Measurements from ENCODE around the gene INHBC.
"Not testable (repeated sequence)": the region's sequence is repeated elsewhere in the genome, so short reads cannot be mapped to it uniquely, and the experiment has no call there.

INHBC gene, protein sequence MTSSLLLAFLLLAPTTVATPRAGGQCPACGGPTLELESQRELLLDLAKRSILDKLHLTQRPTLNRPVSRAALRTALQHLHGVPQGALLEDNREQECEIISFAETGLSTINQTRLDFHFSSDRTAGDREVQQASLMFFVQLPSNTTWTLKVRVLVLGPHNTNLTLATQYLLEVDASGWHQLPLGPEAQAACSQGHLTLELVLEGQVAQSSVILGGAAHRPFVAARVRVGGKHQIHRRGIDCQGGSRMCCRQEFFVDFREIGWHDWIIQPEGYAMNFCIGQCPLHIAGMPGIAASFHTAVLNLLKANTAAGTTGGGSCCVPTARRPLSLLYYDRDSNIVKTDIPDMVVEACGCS

DNA sequence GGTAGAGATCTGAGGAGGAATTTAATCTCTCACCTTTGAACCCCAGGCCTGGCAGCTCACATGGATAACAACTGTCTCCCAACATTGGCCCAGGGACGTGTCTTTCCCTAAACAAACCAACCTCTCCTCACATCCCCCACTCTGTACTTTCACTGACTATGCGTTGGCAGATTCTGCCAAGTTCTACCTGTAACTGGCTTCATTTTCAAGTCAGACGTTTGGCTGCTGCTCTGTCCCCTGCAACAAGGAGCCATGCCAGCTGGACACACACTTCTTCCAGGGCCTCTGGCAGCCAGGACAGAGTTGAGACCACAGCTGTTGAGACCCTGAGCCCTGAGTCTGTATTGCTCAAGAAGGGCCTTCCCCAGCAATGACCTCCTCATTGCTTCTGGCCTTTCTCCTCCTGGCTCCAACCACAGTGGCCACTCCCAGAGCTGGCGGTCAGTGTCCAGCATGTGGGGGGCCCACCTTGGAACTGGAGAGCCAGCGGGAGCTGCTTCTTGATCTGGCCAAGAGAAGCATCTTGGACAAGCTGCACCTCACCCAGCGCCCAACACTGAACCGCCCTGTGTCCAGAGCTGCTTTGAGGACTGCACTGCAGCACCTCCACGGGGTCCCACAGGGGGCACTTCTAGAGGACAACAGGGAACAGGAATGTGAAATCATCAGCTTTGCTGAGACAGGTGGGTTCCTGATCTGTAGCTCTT lies at the start of gene INHBC:
TSS of gene INHBC (plus strand) at position 268 of the 707 bp plus-strand sequence. CDS start at position 371, 103 bp downstream.
- DNase-seq (ENCODE audit: low spot score), result no peak

DNA sequence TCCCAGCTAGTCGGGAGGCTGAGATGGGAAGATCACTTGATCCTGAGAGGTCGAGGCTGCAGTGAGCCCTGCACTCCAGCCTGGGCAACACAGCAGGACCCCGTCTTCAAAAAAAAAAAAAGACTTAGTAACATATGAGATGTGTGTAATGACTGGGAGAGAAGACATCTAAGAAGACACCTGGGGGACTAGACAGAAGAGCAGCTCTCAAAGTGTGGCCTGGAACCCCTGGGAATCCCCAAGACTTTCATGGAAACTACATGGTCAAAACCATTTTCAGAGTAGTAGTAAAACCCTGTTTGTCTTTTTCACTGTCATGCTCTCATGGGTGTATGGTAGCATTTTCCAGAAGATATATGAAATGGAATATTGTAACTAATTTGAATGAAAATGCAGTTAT lies 49.0 kb upstream of the INHBC start:
- DNase-seq (ENCODE audit: low spot score), result no peak

DNA sequence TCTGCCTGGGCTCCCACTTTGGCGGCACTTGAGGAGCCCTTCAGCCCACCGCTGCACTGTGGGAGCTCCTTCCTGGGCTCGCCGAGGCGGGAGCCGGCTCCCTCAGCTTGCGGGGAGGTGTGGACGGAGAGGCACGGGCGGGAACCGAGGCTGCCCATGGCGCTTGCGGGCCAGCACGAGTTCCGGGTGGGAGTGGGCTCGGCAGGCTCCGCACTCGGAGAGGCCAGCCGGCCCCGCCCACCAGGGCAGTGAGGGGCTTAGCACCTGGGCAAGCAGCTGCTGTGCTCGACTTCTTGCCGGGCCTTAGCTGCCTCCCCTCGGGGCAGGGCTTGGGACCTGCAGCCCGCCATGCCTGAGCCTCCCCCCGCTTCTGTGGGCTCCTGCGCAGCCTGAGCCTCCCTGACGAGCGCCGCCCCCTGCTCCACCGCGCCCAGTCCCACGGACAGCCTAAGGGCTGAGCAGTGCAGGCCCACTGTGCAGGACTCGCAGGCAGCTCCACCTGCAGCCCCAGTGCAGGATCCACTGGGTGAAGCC lies 48.3 kb upstream of the INHBC start:
- DNase-seq (ENCODE audit: low spot score), result no peak

DNA sequence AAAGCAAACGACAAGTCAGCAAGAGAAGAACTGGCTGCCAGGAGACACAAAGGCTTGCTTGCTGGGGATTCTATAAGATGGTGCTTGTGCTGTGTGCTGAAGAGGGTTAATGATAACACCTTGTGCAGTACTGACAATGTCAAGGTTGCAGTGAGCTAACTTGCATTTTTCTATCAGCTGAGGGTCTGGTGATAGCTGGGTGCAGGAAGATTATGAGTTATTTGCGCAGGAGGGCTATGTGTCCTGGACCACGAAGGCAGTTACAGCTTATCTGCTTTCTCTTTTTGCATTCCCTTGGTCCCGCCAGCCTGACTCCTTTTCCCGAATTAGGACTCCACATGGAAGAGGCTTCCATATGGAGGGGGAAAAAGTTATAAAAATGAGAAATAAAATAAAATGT lies 46.2 kb upstream of the INHBC start:
- DNase-seq (ENCODE audit: low spot score), result no peak

DNA sequence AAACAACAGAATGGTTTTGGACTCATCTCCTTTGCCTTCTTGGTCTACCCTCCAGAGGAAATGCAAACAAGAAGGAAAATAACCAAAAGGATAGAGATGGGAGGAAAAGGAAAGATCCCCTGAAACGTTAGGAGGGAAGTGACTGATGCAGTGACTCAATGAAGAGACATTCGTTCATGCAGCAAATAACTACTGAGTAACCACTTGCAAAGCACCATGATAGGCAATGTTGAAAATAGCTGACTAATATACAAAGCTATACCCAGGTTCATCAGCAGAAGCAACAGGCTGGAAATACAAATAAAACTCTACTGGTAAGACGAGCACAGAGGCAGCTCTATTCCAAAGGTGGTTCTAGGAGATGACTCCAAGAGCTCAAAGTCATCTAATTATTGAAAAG lies 45.6 kb upstream of the INHBC start:
- DNase-seq (ENCODE audit: low spot score), result peak; percentile 80

DNA sequence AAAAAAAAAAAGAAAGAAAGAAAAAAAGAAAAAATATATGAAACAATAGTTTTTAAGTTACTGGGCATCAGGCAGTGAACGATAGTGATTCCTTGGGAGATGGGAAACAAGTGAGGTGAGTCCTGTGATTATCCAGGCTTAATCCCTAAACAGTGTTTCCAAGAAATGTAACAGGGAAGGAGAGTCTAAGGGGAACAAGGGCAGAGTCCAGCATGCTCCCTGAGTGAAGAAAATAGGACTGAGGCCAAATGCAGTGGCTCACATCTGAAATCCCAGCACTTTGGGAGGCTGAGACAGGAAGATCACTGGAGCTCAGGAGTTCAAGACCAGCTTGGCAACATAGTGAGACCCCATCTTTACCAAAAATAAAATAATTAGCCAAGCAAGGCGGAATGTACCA lies 44.4 kb upstream of the INHBC start:
- DNase-seq (ENCODE audit: low spot score), result no peak

DNA sequence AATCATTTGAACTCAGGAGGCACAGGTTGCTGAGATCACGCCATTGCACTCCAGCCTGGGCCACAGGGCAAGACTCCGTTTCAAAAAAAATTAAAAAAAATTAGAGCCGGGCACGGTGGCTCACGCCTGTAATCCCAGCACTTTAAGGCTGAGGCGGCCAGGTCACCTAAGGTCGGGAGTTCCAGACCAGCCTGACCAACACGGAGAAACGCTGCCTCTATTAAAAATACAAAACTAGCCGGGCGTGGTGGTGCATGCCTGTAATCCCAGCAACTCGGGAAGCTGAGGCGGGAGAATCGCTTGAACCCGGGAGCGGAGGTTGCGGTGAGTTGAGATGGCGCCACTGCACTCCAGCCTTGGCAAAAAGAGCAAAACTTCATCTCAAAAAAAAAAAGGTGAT lies 39.5 kb upstream of the INHBC start:
- no peak for DNase-seq (ENCODE audit: low spot score)

DNA sequence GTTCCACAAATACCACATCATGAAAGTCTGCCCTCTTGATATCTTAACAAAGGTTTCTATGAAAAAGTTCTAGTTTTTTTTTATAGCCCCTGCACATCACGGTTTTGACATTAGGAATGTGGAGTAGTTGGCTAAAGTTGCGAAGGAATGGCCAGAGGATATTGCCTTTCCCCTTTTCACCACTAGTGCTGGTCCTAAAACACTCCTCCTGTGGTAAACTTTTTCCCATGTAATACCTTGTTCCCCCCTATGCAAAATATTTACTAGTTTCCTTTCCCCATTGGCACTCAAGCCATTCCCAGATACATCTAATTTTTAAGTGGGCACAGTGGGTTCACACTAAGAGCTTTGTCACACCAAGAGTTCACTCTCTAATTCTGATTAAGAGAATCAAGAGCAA lies 37.1 kb upstream of the INHBC start:
- no peak for DNase-seq (ENCODE audit: low spot score)

DNA sequence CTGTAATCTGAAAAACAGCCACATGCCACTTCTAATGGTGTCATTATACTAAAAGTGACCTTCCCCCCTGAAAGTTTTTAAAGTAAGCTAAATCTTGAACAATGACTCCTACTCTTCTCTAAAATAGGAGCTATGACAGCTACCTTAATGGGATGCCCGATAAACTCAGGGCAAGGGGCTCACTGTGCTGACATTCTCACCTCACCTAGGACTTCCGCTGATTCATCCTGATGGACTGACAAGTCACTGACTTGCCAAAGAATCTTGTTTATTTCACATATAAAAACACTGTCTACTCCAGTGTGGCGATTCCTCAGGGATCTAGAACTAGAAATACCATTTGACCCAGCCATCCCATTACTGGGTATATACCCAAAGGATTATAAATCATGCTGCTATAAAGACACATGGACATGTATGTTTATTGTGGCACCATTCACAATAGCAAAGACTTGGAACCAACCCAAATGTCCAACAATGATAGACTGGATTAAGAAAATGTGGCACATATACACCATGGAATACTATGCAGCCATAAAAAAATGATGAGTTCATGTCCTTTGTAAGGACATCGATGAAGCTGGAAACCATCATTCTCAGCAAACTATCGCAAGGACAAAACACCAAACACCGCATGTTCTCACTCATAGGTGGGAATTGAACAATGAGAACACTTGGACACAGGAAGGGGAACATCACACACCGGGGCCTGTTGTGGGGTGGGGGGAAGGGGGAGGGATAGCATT lies 34.7 kb upstream of the INHBC start:
- DNase-seq (ENCODE audit: low spot score), result not testable (repeated sequence)

DNA sequence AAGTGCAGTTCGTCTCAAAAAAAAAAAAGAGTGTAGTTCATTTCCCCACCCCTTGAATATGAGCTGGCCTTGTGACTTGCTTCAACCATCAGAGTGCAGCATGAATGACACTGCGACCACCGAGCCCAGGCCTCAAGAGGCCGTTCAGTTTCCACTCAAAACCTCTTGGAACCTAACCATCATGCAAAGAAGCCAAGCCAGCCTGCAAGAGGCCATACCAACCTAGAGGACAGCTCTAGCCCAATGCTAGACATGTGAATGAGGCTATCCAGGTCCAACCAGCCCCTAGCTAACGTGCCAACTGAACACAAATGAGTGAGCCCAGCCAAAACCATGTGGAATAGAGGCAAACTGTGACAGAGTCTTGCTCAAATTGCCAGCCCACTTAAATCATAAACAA lies 33.4 kb upstream of the INHBC start:
- no peak for DNase-seq (ENCODE audit: low spot score)

DNA sequence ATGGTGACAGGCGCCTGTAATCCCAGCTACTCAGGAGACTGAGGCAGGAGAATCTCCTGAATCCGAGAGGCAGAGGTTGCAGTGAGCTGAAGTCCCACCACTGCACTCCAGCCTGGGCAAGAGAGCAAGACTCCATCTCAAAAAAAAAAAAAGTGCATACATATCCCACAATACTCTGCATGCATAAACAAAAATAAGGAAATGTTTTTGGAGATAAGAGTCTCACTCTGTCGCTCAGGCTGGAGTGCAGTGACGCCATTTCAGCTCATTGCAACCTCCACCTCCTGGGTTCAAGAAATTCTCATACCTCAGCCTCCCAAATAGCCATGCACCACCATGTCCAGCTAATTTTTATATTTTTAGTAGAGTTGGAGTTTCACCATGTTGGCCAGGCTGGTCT lies 32.4 kb upstream of the INHBC start:
- not testable (repeated sequence) for DNase-seq (ENCODE audit: low spot score)

DNA sequence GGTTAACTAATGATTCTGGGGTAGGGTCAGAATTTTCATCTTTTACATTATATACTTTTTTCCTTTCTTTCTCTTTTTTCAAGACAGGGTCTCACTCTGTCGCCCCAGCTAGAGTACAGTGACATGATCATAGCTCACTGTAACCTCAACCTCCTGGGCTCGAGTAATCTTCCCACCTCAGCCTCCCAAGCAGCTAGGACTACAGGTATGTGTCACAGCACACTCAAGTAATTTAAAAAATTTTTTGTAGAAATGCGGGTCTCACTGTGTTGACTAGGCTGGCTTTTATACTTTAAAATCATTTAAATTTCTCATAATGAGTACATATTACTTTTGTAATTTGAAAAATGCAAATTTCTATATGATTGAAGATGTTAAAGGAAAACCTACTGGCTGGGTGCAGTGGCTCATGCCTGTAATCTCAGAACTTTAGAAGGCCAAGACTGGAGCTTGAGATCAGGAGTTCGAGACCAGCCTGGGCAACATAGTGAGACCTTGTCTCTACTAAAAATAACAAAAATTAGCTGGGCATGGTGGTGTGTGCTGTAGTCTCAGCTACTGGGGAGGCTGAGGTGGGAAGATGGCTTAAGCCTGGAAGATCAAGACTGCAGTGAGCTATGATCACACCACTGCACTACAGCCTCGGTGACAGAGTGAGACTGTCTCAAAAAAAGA lies 29.5 kb upstream of the INHBC start:
- no peak for DNase-seq (ENCODE audit: low spot score)

DNA sequence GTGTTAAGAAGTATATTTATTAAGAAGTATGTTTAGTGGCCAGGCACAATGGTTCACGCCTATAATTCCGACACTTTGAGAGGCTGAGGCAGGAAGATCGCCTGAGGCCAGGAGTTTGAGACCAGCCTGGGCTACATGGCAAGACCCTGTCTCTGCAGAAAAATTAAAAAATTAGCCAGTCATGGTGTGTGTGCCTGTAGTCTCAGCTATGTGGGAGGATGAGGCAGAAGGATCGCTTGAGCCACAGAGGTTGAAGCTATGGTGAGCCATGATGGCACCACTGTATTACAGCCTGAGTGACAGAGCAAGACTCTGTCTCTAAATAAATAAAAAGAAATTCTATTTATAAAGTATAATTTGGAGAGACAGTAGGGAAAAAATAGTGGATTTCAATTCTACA lies 24.1 kb upstream of the INHBC start:
- DNase-seq (ENCODE audit: low spot score), result no peak

DNA sequence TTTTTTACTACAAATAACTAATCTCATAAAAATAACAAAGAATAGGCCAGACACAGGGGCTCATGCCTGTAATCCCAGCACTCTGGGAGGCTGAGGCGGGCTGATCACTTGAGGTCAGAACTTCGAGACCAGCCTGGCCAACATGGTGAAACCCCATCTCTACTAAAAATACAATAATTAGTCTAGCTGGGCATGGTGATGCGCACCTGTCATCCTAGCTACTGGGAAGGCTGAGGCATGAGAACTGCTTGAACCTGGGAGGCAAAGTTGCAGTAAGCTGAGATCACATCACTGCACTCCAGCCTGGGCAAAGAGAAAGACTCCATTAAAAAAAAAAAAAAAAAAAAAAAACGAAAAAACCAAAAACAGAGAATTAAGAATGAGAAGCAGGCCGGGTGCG lies 20.4 kb upstream of the INHBC start:
- not testable (repeated sequence) for DNase-seq (ENCODE audit: low spot score)

DNA sequence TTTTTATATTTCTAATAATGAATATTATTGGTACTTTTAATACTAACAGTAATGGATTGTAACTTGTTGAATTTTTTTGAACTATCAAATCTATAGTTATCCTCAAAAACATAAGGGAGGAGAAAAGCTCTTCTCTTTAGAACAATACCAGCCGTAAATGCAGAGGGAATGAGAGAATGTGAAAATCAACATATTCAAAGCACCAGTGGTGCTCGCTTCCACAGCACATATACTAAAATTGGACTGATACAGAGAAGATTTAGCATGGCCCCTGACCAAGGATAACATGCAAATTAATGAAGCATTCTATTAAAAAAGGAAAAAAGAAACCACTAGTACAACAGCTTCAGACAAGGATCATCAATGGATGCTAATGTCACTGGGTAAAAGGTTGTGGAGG lies 19.5 kb upstream of the INHBC start:
- DNase-seq (ENCODE audit: low spot score), result no peak

DNA sequence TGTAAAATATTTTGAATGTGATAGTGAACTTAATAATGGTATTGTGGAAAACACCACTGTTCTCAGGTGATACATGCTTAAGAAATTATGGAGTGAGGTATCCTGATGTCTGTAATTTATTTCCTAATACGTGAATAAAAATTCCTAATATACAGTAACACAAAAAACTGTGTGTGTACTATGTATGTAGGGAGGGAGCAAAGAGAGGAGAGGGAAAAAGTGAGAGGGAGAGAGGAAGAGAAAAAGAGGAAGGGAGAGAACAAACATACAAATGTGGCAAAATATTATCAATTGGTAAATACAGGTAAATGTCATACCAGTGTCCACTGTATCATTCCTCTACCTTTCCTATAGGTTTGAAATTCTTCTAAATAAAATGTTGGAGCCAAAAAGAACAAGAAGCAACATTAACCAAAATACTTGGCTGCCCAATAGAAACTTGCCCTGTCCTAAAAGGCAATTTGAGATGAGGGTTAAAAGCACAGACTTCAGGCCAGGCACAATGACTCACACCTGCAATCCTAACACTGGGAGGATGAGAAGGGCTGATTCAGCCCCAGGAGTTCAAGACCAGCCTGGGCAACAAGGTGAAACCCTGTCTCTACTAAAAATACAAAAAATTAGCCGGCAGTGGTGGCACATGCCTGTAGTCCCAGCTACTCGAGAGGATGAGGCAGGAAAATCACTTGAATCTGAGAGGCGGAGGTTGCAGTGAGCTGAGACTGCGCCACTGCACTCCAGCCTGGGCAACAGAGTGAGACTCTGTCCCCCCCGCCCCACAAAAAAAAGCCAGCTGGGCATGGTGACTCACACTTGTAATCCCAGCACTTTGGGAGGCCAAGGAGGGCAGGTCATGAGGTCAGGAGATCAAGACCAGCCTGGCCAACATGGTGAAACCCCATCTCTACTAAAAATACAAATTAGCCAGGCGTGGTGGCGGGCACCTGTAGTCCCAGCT lies 18.3 kb upstream of the INHBC start:
- peak; percentile 5 for DNase-seq (ENCODE audit: low spot score)

DNA sequence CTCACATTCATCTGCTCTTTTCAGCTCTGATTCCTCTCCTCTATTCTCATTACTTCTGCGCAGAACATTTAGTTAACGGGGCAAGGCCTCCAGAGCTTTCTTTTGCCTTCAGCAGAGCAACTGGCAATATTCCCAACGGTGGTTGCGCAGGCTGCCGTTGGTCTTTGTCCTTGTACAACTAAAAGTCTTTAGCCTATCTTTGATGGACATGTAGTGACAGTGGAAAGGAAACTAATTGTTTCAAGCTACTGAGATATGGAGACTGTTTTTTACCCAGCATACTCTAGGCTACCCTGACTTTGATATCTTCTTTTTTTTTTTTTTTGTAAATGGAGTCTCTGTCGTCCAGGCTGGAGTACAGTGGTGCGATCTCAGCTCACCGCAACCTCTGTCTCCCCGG lies 16.3 kb upstream of the INHBC start:
- no peak for DNase-seq (ENCODE audit: low spot score)

DNA sequence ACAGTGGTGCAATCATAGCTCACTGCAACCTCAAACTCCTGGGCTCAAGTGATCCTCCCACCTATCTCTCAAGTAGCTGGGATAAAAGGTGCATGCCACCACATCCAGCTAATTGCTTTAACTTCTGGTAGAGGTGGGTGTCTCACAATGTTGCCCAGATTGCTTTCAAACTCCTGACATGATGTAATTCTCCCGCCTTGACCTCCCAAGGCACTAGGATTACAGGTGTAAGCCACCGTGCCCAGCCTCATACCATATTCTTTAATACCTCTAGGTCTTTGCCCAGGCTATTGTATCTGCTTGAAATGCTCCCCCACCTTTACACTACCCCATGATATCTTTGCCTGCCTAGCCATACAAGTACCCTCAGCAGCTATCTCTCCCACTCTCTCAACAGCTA lies 15.1 kb upstream of the INHBC start:
- DNase-seq (ENCODE audit: low spot score), result no peak

DNA sequence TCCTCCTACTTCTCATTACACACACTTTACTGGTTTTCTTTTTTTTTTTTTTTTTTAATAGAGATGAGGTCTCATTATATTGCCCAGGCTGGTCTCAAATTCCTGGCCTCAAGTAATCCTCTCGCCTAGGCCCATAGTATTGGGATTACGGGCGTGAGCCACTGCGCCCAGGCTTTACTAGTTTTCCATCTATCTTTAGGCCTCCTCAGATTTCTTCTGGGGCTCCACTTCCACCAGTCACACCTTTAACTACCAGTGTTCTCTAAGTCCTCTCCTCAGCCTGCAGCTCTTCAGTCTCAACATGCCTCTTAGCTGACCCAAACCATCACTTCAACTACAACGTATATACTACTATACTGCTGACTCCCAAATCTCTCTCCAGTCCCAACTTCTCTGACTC lies 14.1 kb upstream of the INHBC start:
- DNase-seq (ENCODE audit: low spot score), result no peak

DNA sequence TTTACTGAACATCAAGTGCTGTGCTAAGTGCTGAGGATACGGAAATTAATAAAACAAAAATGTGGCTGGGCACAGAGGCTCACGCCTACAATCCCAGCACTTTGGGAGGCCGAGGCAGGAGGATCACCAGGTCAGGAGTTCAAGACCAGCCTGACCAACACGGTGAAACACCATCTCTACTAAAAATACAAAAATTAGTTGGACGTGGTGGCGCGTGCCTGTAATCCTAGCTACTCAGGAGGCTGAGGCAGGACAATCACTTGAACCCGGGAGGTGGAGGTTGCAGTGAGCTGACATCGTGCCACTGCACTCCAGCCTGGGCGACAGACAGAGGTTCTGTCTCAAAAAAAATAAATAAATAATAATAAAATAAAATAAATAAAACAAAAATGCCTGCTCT lies 7.6 kb upstream of the INHBC start:
- not testable (repeated sequence) for DNase-seq (ENCODE audit: low spot score)

DNA sequence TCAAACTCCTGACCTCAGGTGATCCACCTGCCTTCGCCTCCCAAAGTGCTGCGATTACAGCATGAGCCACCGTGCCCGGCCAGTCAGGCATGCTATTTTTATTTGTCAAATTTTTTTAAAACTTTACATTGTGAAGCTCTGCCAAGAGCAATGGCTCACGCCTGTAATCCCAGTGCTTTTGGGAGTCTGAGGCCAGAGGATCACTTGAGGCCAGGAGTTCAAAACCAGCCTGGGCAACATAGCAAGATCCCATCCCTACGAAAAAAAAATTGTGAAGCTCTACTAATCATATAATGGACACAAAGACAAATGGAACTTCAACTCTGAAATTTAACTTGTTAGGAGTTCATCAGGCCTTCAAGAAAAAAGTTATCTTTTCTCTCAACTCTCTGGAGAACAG lies 5.6 kb upstream of the INHBC start:
- no peak for DNase-seq (ENCODE audit: low spot score)
